GM10266 (cell line): ENCODE measurements around the gene TMEM185B.

Experiments
- DNase-seq: peaks from one replicate; pipeline ENCODE4 v3.0.0; 2012; ENCODE audit errors: extremely low spot score
- CTCF ChIP-seq: IDR thresholded peaks from 2 replicates; pipeline ENCODE4 v1.5.1; 2012; ENCODE audit warnings: mild to moderate bottlenecking, low read depth; ENCODE audit not compliant: control insufficient read depth, insufficient read depth; ENCODE audit errors: missing control alignments

The TMEM185B gene

GRCh38 chr2:120243875-120244553, 20.8 kb upstream of the TMEM185B start:
- no peak for TF ChIP-seq CTCF
- no peak for DNase-seq

GRCh38 chr2:120243211-120243610, 20.0 kb upstream of the TMEM185B start:
- DNase-seq = no peak

GRCh38 chr2:120241684-120242083, 18.5 kb upstream of the TMEM185B start:
- TF ChIP-seq CTCF = no peak
- DNase-seq = no peak

More at GRCh38 chr2:120243211-120243610, 20.0 kb upstream of the TMEM185B start:
- TF ChIP-seq CTCF = no peak

GRCh38 chr2:120240901-120241429, 17.8 kb upstream of the TMEM185B start:
- DNase-seq = no peak

GRCh38 chr2:120239488-120240287, 16.5 kb upstream of the TMEM185B start:
- no peak for TF ChIP-seq CTCF
- no peak for DNase-seq

More at GRCh38 chr2:120240901-120241429, 17.8 kb upstream of the TMEM185B start:
- TF ChIP-seq CTCF = no peak

- DNase-seq = no peak
These were observed 15.7 kb upstream of the TMEM185B start for GRCh38 chr2:120238728-120239487.

More at GRCh38 chr2:120238728-120239487, 15.7 kb upstream of the TMEM185B start:
- no peak for TF ChIP-seq CTCF
